ENCODE measurements around the gene ZNF768.

ZNF768 gene

DNA sequence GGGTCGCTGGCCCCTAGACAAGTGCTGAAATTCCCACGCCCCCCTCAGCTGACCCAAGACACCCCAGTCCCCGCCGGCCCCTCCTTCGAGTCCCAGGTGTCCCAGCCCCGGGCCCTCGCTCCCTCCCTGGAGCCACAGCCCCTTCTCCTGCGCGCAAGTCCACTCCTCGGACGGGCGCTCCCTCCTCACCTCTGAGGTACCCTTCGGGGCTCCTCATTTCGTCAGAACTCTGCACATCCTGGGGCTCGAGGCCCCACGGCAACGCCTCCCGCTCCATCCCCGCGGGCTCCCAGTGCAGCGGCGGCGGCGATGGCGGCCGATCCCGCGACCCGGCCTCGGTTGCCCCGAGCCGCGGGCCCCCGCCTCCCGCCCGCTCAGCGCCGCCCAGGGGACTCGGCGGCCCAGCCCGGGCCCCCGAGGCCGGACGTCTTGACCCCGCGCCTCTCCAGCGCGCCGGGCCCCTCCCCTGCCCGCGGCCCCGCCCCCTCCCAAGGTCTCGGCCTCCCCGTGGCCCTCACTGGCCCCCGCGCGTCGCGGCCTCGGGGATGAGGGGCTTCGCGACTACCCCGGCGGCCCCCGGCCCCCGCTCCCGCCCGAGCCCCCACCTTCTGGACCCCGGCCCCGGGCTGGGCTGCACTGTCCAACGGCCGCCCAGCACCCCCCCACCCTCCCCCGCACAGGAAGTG, at the start of gene ZNF768:
ZNF768 (minus strand) TSS at position 430 of the 686 bp plus-strand sequence; CDS start at position 277, 153 bp downstream.
- no peak for FAIRE-seq

DNA sequence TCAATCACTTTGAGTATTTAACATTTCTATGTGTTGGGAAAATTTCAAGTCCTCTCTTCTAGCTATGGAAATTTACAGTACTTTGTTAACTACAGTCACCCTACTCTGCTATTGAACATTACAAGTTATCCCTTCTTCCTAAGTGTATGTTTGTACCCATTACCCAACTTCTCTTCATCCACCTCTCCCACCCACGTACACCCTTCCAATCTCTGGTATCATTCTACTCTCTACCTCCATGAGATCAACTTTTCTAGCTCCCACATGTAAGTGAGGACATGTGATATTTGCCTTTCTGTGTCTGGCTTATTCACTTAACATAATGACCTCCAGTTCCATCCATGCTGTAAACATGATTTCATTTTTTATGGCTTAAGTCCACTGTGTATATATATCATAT, 48.3 kb upstream of the ZNF768 start:
- no peak for FAIRE-seq

DNA sequence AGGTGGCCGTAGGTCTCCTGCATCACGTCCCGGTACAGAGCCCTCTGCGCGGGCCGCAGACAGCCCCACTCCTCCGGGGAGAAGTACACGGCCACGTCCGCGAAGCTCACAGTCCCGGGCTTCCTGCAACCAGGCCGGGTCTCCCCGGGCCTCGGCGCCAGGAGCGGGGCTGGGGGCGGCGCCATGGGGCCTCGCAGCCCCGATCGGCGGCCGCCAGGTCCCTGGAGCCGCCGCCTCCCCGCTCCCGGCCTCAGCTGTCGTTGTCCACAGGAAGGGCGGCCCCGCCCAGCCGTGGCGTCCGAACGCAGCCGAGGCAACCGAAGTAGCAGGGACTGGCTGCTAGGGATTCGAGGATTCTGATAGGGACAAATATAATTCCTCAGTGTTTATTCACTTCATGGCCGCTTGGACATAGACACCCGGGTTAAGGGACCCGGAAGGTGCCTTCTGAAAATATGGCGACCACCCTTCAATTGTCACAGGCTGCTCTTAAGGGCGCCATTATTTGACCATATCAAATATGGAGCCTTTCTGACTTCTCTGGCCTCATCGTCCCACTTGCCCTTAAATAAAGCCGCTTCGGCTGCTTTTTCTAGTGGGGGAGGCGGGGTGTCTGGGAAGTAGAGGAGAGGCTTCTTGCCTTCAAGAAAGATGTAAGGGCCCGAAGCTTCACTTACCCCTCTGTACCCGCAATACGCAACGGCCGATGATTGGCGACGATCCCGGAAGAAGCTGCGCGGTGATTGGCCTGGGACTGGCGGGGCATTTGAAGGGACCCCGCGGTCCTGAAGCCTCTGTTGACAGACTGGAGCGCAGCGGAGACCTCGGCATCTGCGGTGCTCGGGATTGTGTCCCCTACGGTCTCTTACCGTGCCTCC, 45.3 kb upstream of the ZNF768 start, which contains the start of gene ZNF688:
ZNF688 (minus strand) TSS at position 270 of the 878 bp plus-strand sequence; CDS start at position 185, 85 bp downstream.
- no peak for FAIRE-seq

DNA sequence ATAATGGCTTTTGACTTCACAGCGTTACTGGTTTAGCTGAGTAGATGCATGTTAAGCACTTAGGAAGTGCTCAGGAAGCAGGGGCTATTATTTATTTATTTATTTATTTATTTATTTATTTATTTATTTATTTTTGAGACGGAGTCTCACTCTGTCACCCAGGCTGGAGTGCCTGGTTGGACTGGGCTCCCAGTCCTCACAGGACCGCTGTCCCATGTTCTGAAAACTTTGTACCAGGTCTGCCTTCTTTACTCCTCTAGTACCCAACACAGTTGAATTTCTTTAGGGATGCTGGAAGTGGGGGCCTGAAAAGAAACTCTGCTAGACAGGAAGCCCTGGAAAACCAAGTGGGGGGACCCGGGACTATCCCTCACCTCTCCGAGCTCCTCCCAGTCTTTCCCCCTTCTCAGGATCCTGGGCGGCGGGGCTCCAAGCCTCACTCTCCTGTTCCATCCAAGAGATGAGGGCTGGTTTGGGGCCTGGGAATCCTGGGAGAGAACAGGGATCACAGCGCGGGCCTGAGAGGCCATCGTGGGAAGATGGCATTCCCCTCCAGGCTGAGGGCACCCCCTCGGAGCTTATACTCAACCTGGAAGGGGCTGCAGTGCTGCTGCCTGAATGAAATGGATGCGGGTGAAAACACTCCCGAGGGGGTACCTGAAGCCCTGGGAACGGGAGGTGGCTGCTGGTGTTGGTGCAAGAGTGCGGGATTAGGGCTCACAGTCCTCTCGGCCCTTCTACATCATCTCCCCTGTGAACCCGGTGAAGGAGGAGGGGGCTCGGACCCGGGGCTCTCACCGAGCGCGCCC, 44.5 kb upstream of the ZNF768 start:
- FAIRE-seq, result no peak

DNA sequence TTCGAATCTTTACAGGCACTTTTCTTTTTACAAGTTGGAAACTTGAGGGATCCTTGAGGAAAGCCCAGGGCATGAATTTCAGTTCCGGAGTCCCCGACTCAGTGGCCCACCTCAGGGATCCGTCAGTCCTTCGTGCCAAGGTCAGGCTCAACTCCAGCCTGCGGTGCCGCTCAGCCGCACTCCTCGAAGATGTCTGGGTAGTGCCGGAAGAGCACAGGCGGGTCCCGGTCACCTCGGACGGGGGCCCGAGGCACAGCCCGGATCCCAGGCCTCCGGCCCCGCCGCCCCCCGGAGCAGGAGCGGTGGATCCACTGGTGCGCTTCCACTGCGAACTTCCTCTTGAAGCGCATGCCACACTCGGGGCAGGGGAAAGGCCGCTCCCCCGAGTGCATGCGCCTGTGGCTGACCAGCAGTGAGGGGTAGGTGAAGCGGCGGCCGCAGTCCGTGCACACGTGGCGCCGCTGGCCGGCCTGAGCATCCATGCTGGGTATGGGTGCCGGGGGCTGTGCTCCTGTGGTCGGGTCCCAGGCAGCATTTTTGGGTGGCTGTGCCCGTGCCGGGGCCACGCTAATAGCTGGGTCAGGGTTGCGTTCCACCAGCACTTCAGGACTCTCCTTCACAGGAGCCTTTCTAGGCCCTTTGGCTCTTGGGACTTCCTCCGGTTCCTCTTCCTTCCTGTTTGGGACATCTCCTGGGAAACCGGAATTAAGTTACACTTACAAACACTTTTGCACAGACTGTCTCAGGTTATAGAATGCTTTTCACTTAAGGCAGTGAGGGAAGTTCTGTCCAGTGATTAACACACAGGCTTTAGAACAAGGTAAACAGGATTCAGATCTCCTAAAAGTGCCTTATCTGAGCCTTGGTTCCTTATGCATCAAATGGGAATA, 43.6 kb upstream of the ZNF768 start:
- no peak for FAIRE-seq

DNA sequence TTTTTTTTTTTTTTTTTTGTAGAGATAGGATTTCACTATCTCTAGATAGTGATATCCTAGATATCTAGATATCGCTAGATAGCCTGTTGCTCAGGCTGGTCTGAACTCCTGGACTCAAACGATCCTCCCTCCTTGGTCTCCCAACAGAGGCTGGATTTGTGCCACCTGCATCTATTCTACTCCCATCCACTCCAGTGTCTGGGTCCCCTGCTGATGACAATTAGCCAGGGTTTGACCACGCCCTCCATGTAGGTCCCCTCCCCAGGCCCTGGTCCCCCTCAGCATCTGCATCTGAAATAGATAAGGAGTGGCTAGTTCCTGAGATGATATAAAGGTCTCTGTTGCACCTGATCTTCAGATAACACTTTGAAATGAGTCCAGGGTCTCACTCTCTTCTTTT, 42.9 kb upstream of the ZNF768 start:
- FAIRE-seq, result no peak

DNA sequence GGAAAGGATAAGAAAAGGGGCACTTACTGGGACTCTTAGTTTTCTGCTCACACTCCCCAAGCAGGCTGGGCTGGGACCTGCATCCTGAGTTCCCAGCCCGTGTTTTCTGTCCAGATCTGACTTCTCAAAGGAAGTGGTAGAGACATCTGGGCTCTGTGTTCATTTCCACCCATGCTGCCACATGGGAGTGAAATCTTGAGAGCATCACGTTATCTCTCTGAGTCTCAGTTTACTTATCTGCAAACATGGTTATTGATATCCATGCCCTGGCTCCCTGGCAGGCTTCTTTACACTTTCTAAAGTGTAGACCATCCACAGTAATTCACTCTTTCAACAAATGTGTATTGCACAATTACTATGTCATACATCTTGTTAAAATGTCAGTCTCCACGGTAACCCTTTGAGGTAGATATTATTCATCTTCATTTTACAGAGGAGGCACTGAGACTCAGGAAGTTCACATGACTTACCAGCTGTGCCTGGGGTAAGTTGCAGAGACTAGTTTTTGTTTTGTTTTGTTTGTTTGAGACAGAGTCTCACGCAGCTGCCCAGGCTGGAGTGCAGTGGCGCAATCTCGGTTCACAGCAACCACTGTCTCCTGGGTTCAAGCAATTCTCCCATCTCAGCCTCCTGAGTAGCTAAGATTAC, 41.7 kb upstream of the ZNF768 start:
- FAIRE-seq, result no peak

DNA sequence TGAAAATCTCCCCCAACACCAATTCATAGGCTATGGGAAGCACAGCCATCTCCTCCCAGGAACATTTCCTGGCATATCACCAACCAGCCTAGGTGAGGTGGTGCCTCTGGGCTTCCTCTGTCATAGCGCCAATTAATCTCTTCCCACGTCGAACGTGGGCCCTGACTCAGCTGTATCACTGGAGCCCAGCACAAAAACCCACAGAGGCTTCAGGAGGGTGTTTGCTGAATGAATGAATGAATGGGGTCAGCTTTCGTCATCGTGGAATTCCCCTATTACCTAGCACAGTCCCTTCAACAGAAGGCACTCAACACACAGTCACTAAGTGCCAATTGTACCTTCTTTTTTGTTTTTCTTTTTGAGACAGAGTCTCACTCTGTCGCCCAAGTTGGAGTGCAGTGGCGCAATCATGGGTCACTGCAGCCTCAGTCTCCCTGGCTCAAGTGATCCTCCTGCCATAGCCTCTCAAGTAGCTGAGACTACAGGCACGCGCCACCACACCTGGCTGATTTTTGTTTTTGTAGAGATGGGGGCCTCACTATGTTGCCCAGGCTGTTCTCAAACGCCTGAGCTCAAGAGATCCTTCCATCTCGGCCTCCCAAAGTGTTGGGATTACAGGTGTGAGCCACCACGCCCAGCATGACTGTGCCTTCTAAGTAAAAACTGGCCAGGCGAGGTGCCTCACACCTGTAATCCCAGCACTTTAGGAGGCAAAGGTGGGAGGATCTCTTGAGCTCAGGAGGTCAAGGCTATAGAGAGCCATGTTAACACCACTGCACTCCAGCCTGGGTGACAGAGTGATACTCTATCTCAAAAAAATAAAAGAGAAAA, 41.0 kb upstream of the ZNF768 start:
- no peak for FAIRE-seq

DNA sequence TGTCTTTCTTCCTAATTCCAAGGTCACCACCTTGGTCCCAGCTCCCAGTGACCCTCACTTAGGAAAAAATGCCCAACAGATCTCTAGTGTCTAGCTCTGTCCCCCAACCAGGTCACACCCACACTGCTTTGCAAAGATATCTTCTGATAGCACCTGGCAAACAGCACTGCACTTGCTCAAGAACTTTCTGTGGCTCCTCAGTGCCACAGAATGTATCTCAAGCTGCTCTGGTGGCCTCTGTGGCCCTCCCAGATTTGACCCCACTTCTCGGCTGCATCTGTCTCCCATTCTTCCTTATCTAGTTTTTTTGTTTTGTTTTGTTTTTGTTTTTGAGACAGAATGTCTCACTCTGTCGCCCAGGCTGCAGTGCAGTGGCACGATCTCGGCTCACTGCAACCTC, 40.2 kb upstream of the ZNF768 start:
- no peak for FAIRE-seq

DNA sequence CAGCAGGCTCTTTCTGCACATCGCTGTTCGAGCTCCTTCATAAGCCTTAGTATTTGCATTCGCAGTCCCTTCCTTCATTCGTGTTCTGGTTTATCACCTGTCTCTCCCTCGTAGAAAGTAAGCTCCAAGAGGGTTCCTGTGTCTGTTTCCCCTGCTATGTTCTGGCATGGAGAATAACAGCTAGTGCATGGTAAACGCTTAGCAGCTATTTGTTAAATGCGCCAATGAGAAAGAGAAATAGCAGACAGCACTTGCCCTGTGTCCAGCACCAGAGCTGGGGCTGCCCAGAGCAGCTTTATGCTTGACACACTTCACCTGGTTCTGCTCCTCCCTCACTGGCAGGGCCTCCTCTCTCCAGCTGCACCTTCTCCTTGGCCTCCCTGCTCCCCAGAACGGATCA, 39.6 kb upstream of the ZNF768 start:
- no peak for FAIRE-seq

DNA sequence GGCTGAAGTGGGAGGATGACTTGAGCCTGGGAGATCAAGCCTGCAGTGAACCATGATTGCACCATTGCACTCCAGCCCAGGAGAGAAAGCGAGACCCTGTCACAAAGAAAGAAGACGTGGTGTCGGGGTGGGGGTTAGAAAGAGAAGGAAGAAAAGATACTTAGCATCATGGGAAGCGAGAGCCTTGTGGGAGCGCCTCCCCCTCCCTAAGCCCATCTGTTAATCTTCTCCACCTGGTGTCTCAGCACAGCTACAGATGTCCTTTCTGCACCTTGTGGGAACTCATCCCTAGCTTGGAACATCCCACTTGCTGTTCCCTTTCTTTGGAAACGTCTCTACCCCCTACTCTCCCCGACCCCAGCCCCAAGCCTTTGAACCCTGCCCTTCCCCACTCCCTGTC, 39.2 kb upstream of the ZNF768 start:
- no peak for FAIRE-seq

DNA sequence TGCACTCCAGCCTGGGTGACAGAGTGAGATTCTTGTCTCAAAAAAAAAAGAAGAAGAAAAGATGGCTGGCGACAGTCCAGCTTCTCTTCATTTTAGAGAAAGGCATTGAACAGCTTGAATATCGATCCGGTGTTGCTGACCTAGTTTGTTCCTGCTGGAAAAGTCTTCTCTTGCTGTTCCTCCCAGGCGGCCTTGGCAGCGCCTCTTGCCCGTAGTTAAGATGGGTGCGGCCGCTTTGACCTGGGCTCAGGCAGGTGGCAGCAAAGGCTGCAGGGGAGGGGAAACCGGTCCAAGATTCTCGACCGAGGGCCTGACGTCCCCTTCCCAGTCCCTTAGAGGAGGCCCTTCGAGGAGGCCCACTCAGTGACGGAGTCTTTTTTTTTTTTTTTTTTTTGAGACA, 35.7 kb upstream of the ZNF768 start:
- FAIRE-seq, result no peak

DNA sequence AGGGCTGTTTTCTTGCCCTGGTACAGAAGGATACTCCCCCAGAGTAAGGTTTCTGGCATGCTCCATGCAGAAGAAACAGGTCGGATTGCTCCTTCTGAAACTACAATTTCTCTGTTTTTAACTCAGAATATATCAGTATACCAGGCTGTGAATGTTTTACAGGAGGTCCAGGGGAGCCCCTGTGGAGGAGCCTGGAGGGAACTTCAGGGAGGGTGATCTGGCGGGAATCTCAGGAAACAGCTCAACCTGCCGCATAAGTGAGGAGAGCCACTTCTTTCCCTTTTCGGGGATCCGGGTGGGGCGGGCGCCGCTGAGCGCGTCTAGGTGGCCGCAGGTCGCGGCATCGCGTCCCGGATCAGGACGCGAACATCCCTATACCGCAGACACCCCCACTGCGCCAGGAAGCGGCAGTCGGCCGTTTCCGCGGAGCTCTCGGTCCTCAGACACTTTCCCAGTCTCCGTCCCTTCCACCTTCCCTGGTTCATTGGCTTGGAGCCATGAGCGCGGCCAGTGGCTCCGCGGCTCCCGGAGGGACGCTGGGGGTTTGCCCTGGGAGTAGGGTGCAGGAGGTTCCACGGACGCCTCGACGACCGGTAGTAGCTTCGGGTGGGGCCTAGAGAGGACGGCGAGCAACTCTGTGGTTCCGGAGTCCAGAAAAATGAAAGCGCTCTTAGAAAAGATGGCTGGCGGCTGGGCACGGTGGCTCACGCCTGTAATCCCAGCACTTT, 34.9 kb upstream of the ZNF768 start:
- no peak for FAIRE-seq

DNA sequence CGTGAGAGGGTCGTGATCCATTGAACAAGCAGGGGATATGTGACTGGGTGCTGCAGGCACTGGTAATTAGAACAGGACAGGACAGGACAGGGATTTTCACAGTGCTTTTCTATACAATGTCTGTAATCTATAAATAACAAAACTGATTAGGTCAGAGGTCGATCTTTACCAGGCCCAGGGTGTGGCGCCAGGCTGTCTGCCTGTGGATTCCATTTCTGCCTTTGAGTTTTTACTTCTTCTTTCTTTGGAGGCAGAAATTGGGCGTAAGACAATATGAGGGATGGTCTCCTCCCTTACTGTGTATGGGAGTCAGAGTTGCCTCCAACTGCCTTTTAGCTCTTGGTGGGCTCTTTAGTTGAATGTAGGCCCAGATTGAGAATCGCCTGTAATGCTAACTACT, 33.3 kb upstream of the ZNF768 start:
- no peak for FAIRE-seq

DNA sequence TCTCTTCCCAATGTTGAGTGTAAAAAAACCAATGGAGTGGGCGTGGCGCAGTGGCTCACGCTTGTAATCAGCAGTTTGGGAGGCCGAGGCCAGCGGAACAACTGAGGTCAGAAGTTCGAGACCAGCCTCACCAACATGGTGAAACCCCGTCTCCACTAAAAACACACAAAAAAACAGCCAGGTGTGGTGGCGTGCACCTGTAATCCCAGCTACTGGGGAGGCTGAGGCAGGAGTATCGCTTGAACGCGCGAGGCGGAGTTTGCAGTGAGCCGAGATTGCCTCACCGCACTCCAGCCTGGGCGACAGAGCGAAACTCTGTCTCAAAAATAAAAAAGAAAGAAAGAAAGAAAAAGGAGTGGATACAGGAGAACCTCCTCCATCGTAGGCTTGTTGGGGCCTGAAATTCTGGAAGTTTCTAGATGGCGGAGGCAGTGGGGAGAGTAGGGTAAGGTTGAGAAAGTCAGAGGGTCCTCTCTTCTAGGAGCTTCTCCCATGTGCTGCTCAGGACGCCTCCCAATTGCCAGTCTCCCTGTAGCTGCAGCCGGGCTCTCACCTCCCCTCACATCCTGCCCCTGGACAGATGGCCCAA, 32.5 kb upstream of the ZNF768 start:
- no peak for FAIRE-seq

DNA sequence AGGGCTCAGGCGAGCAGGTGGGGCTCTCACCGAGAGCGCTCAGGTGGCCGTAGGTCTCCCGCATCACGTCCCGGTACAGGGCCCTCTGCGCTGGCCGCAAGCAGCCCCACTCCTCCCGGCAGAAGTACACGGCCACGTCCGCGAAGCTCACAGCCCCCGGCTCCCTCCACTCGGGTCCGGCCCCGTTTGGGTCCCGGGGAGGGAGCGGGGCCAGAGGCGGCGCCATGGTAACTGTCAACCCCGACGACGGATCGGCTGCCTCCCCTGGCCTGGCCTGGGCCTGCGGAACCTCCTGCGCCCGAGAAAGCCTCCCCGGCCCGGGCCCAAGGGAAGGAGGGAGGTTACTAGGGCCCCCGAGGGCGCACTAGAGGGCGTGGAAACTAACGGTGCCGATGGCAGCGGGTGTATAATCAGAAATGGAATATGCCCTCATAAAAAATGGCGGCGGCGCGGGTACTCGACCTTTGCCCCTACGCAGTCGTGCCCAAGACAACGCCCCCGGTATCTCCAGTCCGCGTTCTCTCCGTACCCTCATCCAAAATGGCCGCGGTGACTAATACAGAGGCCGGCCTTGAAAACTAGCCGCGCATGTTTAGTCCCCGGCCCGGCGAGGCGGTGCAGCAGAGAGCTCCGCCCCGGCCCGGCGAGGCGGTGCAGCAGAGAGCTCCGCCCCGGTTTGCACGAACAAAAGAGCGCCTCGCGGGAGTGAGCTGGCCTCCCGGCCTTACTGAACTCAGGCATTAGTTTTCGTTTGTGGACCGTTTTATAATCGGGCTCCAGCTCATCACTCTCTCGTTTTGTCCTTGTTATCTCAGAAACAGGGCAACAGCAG, 31.8 kb upstream of the ZNF768 start, which contains the start of gene ZNF764:
ZNF764 (minus strand) TSS at position 418 of the 832 bp plus-strand sequence; CDS start at position 226, 192 bp downstream.
- peak; percentile 84 for FAIRE-seq

DNA sequence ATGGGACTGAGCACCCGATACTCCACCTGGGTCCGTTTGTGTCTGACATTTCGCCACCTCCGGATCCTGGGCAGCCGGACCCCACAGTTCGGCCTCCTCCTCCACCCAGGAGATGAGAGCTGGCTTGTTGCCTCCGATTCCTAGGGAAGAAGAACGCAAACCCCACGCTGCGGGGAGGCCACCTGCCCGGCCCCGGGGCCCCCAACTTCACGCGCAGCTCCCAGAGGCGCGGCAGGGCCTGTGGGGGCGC, 31.3 kb upstream of the ZNF768 start:
- FAIRE-seq, result no peak

DNA sequence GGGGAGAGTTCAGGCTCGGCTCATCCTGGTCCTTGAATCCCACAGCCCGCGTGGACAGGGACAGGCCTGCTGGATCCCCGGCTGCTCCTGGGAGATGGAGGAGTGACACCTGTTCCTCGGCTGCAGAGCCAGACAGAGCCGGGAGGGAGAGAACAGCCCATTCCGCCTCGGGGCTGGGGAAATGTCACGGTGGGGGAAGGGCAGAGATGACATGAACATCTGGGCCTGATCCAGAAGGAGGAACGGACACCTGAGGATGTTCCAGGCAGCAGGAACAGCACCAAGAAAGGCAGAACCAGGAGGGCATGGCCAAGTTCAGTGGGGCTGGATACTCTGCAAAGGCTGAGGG, 29.7 kb upstream of the ZNF768 start:
- FAIRE-seq, result no peak

All from colon (tissue), 2 donors.